ENCODE results near the gene ANXA2. TPM values are rescaled to one million over a fixed set of nuclear protein-coding genes. Genes with fewer than 3 reads are reported as not detected.

ANXA2 gene
- total RNA-seq, 1 donor from 2014 or later = 2,658 TPM

DNA sequence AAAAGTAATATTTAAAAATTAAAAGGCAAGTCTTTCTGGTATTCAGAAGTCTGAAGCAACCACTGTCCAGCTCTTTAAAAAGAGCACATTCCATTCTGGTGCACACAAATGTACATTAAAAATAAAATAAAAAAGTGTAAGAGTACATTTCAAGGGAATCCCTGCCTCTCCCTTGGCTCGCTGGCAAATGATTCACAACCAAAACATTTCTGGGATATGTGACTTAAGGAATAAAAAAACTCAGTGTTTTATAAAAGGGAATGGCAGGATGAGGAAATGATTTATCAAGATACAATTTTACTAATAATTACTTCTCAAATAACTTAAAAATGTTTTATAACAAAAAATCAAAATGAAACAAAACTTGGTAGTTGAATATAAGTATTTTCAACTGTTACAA is 23.8 kb upstream of the ANXA2 start:
- no peak for DNase-seq (ENCODE audit: low read depth)
- Histone ChIP-seq H3K4me3 (ENCODE audit: low read depth, low read length) (no peak overlapping the region), H3K36me3 (ENCODE audit: control insufficient read depth, insufficient read depth, low read length) (no peaks in the 10 kb centered on the region), H3K27me3 (ENCODE audit: control insufficient read depth, insufficient read depth, low read length) (no peaks in the 10 kb centered on the region)
- TF ChIP-seq, protein P1, sequence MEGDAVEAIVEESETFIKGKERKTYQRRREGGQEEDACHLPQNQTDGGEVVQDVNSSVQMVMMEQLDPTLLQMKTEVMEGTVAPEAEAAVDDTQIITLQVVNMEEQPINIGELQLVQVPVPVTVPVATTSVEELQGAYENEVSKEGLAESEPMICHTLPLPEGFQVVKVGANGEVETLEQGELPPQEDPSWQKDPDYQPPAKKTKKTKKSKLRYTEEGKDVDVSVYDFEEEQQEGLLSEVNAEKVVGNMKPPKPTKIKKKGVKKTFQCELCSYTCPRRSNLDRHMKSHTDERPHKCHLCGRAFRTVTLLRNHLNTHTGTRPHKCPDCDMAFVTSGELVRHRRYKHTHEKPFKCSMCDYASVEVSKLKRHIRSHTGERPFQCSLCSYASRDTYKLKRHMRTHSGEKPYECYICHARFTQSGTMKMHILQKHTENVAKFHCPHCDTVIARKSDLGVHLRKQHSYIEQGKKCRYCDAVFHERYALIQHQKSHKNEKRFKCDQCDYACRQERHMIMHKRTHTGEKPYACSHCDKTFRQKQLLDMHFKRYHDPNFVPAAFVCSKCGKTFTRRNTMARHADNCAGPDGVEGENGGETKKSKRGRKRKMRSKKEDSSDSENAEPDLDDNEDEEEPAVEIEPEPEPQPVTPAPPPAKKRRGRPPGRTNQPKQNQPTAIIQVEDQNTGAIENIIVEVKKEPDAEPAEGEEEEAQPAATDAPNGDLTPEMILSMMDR (IDR thresholded peaks at IDR 0.05; ENCODE audit: insufficient read depth, low read length, poor library complexity, severe bottlenecking) = no peak

GRCh38 chr15:60420203-60420716 is 22.5 kb upstream of the ANXA2 start:
- no peak overlapping the region for H3K4me3 ChIP-seq (ENCODE audit: low read depth, low read length)
- TF ChIP-seq, protein P1 (IDR thresholded peaks at IDR 0.05; ENCODE audit: insufficient read depth, low read length, poor library complexity, severe bottlenecking) = no peak
- H3K36me3 ChIP-seq (ENCODE audit: control insufficient read depth, insufficient read depth, low read length) = no peaks in the 10 kb centered on the region
- no peaks in the 10 kb centered on the region for H3K27me3 ChIP-seq (ENCODE audit: control insufficient read depth, insufficient read depth, low read length)
- no peak for DNase-seq (ENCODE audit: low read depth)

DNA sequence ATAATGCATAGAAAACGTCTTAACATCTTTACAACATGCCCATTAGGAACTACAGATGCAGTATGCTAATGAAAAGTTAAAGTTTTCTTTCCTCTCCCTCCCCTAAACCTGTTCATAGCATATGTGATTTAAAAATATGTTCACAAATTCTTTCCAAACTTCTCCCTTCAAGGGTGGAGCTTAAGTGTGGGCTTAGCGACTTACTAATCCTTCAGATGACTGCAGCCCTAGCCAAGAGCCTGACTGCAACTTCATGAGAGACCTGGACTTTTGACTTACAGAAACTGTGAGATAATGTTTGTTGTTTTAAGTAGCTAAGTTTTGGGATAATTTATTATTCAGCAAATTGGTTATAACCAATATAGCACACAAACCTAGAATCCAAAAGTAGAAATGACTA is 22.0 kb upstream of the ANXA2 start:
- Histone ChIP-seq H3K27me3 (ENCODE audit: control insufficient read depth, insufficient read depth, low read length) (no peaks in the 10 kb centered on the region), H3K4me3 (ENCODE audit: low read depth, low read length) (no peak overlapping the region), H3K36me3 (ENCODE audit: control insufficient read depth, insufficient read depth, low read length) (no peaks in the 10 kb centered on the region)
- TF ChIP-seq, protein P1 (IDR thresholded peaks at IDR 0.05; ENCODE audit: insufficient read depth, low read length, poor library complexity, severe bottlenecking) = no peak
- DNase-seq (ENCODE audit: low read depth) = no peak

- Histone ChIP-seq H3K4me3 (ENCODE audit: low read depth, low read length) (no peak overlapping the region), H3K27me3 (ENCODE audit: control insufficient read depth, insufficient read depth, low read length) (no peaks in the 10 kb centered on the region), H3K36me3 (ENCODE audit: control insufficient read depth, insufficient read depth, low read length) (no peaks in the 10 kb centered on the region)
- TF ChIP-seq, protein P1 (IDR thresholded peaks at IDR 0.05; ENCODE audit: insufficient read depth, low read length, poor library complexity, severe bottlenecking) = no peak
- DNase-seq (ENCODE audit: low read depth) = no peak
Measured at GRCh38 chr15:60418096-60418495, 20.3 kb upstream of the ANXA2 start.

DNA sequence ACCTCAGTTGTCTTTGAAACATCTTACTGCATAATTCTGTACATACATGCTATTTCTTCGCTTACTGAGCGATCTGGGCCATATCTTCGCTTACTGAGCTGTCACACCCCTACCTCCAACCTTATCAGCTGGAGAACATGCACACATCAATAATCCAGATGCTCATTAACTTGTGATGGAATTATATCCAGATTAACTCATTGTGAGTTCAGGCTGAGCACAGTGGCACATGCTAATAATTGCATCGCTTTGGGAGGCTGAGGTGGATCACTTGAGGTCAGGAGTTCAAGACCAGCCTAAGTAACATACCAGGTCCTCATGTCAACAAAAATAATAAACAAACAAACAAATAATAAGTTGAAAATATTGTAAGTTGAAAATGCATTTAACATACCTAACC is 19.3 kb upstream of the ANXA2 start:
- no peak for DNase-seq (ENCODE audit: low read depth)
- TF ChIP-seq, protein P1 (IDR thresholded peaks at IDR 0.05; ENCODE audit: insufficient read depth, low read length, poor library complexity, severe bottlenecking) = no peak
- Histone ChIP-seq H3K36me3 (ENCODE audit: control insufficient read depth, insufficient read depth, low read length) (no peaks in the 10 kb centered on the region), H3K27me3 (ENCODE audit: control insufficient read depth, insufficient read depth, low read length) (no peaks in the 10 kb centered on the region), H3K4me3 (ENCODE audit: low read depth, low read length) (no peak overlapping the region)

GRCh38 chr15:60416484-60416883 is 18.7 kb upstream of the ANXA2 start:
- Histone ChIP-seq H3K27me3 (ENCODE audit: control insufficient read depth, insufficient read depth, low read length) (no peaks in the 10 kb centered on the region), H3K36me3 (ENCODE audit: control insufficient read depth, insufficient read depth, low read length) (no peaks in the 10 kb centered on the region), H3K4me3 (ENCODE audit: low read depth, low read length) (no peak overlapping the region)
- no peak for DNase-seq (ENCODE audit: low read depth)
- TF ChIP-seq, protein P1 (IDR thresholded peaks at IDR 0.05; ENCODE audit: insufficient read depth, low read length, poor library complexity, severe bottlenecking) = no peak

All from kidney epithelial cell (primary cell).